UCSD-AML1 (cell line): ENCODE measurements around the gene SURF6.
"Not testable (repeated sequence)": the region's sequence is repeated elsewhere in the genome, so short reads cannot be mapped to it uniquely, and the experiment has no call there.

Source experiments
- DNase-seq: peaks from one replicate; lab custom pipeline; 2025; ENCODE audit not compliant: unreplicated experiment; lab: John Stamatoyannopoulos, UW

SURF6 gene

GRCh38 chr9:133348718-133349573, 13.0 kb upstream of the SURF6 start:
- DNase-seq, result no peak

GRCh38 chr9:133347985-133348717, 12.2 kb upstream of the SURF6 start, which contains the start of the genes MED22 and RPL7A:
TSS of gene MED22 (minus strand) at chr9:133348131. CDS start at chr9:133346662, 1,469 bp downstream.
TSS of gene RPL7A (plus strand) at chr9:133348218. CDS start at chr9:133348244, 26 bp downstream.
- peak; percentile 89 for DNase-seq

- peak; percentile 62 for DNase-seq
These were observed 11.6 kb upstream of the SURF6 start for GRCh38 chr9:133347515-133347984.

DNA sequence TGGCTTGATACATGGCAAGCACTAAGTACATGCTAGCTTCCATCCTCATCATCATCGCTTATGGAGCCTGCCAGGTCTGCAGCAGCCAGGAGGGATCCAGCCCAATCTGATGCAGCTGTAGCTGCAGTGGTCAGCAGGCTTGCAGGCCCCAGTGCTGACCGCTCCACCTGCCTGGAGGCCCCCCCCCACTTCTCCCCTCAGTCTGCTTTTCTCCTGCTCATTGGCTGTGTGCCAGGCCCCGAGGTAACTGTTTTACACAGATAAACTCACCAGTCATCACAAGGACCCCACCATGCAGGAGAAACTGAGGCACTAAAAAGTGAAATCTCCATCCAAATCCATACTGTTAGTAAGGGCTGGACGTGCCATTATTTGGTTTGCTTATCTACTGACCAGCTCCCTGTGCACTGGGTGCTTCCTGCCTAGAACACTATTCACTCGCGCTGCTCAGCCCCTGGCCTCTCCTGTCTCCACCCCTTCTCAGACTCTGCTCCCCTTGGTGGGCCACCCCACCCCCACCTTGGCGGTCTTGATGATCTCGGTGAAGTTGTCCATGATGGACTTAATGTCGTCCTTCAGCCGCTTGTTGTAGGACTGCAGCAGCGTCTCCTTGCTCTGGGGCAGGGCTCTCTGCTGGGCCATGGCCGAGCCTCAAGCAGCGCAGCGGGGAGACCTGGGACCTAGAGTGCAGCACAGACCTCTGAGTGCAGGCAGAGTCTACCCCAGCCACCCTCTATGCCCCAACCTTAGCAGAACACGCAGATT, 10.2 kb upstream of the SURF6 start:
- DNase-seq, result no peak

- no peak for DNase-seq
These were observed 9.6 kb upstream of the SURF6 start for GRCh38 chr9:133345596-133345995.

DNA sequence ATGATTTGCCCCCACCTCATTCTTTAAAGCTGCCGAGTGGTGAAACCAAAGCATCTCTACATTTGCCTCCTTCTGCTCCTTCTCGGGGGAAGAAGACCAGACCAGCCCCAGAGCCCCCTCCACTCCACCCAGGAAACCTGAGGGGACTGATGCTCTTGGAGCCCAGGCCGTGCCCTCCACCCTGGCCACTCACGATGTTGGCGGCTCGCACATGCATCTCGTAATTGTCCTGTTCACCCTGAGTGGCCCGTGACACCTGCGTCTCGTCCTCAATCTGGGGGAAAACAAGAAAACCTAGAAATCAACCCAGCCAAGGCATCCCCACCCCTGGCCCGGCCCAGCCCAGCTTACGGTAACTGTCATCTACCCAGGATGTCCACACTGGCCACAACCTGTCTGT, 9.0 kb upstream of the SURF6 start:
- no peak for DNase-seq

- no peak for DNase-seq
These were observed 8.1 kb upstream of the SURF6 start for GRCh38 chr9:133344071-133344470.

GRCh38 chr9:133342570-133342969, 6.6 kb upstream of the SURF6 start:
- DNase-seq, result no peak

DNA sequence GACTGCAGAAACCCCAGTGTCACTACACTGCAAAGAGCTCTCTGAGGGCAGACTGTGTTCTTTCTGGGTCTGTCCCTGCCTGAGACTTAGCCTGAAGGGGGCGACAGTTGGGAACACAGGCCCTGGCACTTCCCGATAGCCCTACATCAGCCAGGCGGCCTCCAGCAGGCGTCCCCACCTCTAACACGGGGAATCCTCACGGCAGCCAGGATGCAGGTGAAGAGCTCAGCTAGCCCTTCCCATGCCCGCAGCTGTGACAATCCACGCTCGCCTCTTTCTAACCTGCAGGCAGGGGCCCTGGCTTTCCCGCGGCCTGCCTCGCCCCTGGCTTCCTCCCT, 6.0 kb upstream of the SURF6 start:
- DNase-seq, result no peak

DNA sequence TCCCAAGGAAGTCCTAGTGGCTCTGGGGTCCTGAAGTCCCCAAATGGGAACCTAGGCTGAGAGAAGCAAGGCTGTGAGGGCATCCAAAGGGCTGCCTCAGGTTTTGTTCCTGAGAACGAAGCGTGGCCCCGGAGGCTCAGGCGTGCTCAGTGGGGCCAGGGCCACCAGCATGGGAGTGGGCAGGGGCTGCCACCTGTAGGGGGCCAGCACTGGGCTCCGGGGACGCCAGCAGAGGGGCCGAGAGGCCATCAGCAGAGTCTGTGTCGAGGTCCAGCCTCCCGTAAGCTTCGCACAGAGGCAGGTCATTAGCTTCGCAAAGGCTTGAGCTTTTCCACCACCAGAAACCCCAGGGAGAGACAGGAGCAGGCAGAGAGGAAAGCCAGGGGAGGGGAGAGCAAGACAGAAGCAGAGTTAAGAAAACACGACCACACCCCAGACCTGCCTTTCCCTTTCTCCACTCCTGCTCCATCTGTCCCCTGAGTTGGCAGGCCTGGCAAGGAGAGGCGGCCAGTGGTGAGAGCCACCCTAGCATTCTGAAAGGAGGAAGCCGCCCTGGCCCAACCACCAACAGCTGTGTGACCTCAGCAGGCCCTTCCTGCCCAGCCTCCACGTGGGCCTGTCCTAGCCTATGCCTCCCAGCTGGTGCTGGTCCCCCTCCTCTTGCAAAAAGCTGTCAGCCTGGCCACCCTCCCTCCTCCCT, 5.5 kb upstream of the SURF6 start:
- DNase-seq, result peak; percentile 80

DNA sequence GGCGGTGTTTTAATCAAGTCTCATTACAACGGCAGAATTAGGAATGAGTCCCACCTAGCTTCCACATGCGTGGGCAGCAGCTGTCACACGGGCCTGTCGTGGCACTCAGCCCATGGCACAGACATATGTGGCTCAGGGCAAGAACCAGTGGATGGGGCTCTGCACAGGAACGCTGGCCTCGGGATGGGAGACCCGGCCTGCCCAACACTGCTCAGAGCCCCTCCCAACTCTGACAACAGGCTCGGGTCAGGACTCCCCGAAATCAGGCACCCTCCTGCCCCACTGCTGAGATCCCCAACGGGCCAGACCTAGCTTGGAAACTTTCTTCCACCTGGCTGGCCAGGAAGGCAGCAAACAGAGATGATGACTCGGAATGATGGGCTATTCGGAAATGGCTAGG, 4.9 kb upstream of the SURF6 start:
- no peak for DNase-seq

DNA sequence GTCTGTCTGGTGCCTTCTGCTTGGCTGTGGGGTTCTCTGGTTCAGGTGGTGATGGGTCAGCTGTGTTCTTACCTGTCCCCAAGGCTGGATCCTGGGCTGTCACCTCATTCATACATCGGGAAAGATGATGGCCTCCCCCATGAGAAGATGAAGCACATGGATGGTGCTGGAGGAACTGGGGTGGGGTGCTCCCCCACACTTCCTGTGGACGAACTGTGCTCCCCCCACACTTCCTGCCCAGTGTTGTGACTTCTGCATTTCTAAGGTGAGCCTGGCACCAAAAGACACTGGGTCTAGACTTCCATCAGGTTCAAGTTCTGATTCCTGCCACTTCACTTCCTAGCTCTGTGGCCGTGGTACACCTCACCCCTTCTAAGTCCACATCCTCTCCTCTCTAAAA, 4.3 kb upstream of the SURF6 start:
- peak; percentile 71 for DNase-seq

DNA sequence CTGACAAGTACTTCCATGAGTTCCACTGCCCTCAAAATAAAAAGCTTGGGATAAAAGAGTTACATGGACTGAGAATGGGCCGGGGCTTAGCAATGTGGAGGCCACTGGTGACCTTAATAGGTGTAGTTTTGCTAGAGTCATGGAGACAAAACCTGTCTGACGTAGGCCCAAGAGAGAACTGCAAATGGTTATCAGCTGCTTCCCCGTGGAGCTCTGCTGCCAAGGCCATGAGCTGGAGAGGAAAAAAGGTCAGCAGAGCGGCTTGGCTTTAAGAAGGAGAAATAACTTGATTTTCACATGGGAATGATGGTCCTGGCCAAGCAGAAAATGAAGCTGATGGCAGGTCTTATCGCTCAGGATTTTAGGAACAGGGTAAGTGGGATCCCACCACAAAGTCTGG, 3.7 kb upstream of the SURF6 start:
- no peak for DNase-seq

GRCh38 chr9:133334888-133335287, 1.1 kb downstream of the SURF6 start:
- not testable (repeated sequence) for DNase-seq

- no peak for DNase-seq
These were observed 1.8 kb downstream of the SURF6 start for GRCh38 chr9:133334161-133334560.

GRCh38 chr9:133333566-133333965, 2.4 kb downstream of the SURF6 start:
- DNase-seq, result no peak

DNA sequence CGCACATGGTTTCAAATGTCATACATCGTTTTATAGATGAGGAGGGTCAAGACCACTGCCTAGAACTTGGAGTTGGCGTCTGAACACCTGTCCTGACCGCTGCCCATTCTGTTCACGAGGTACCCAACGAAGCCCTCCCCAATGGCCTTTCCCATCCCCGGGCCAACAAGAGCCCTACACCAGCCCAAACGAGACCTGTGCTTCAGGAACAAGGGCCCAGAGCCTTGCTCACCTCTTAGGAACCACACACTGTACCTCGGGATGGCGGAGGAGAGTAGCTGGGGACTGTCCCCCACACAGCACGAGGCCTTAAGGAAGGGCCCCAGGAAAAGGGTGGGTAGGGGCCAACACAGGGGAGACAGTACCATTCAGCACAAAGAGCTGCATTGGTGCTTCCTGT, 3.0 kb downstream of the SURF6 start:
- DNase-seq, result no peak

- no peak for DNase-seq
These were observed 3.6 kb downstream of the SURF6 start for GRCh38 chr9:133332381-133332730.

GRCh38 chr9:133331641-133332380, 4.2 kb downstream of the SURF6 start:
- no peak for DNase-seq

- no peak for DNase-seq
These were observed 4.8 kb downstream of the SURF6 start for GRCh38 chr9:133331221-133331620.
